22Rv1 (cell line): ENCODE data around the gene SLC39A1.
"Not testable (repeated sequence)": the region's sequence is repeated elsewhere in the genome, so short reads cannot be mapped to it uniquely, and the experiment has no call there.

Experiments used
- ZFX ChIP-seq: fragments of 450-650 bp; IDR thresholded peaks from 2 replicates; pipeline ENCODE4 v1.6.1; 2017; ENCODE audit warnings: antibody characterized with exemption, borderline replicate concordance
- TF ChIP-seq, protein P1 (sequence below): fragments of 450-650 bp; IDR thresholded peaks from 2 replicates; pipeline ENCODE4 v1.5.1; 2017; ENCODE audit warnings: mild to moderate bottlenecking

DNA sequence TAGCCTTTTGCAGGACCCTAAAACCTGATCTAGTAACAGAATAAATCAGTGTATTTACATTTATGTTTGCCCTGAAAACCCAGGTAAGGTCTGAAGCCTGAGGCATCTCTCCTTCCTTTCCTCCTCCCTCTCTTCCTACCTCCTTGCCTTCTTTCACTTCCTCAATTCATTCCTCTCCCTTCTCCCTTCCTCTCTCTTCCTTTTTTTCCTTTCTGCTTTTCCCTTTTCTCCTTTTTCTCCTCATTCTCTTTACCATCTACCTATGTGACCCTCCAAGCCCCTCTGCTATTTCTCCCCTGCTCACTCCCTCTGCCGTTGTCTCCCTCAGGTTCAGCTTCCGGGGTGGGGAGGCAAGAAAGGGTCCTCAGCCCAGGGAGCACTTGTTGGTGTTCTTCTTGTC is 18.4 kb upstream of the SLC39A1 start:
- TF ChIP-seq, protein P1, sequence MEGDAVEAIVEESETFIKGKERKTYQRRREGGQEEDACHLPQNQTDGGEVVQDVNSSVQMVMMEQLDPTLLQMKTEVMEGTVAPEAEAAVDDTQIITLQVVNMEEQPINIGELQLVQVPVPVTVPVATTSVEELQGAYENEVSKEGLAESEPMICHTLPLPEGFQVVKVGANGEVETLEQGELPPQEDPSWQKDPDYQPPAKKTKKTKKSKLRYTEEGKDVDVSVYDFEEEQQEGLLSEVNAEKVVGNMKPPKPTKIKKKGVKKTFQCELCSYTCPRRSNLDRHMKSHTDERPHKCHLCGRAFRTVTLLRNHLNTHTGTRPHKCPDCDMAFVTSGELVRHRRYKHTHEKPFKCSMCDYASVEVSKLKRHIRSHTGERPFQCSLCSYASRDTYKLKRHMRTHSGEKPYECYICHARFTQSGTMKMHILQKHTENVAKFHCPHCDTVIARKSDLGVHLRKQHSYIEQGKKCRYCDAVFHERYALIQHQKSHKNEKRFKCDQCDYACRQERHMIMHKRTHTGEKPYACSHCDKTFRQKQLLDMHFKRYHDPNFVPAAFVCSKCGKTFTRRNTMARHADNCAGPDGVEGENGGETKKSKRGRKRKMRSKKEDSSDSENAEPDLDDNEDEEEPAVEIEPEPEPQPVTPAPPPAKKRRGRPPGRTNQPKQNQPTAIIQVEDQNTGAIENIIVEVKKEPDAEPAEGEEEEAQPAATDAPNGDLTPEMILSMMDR, result not testable (repeated sequence)
- TF ChIP-seq ZFX, result not testable (repeated sequence)
